ENCODE data around the gene POLDIP3.

GRCh38 chr22:42544686-42545085 lies 70.0 kb downstream of the POLDIP3 start:
- TF ChIP-seq, protein P1, sequence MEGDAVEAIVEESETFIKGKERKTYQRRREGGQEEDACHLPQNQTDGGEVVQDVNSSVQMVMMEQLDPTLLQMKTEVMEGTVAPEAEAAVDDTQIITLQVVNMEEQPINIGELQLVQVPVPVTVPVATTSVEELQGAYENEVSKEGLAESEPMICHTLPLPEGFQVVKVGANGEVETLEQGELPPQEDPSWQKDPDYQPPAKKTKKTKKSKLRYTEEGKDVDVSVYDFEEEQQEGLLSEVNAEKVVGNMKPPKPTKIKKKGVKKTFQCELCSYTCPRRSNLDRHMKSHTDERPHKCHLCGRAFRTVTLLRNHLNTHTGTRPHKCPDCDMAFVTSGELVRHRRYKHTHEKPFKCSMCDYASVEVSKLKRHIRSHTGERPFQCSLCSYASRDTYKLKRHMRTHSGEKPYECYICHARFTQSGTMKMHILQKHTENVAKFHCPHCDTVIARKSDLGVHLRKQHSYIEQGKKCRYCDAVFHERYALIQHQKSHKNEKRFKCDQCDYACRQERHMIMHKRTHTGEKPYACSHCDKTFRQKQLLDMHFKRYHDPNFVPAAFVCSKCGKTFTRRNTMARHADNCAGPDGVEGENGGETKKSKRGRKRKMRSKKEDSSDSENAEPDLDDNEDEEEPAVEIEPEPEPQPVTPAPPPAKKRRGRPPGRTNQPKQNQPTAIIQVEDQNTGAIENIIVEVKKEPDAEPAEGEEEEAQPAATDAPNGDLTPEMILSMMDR (conservative IDR thresholded peaks at IDR 0.05; ENCODE audit: low read depth, low read length) = no peak
- no peak for TF ChIP-seq MAFK (IDR thresholded peaks at IDR 0.05; ENCODE audit: low read depth, low read length)
- no peak for TF ChIP-seq CEBPB (IDR thresholded peaks at IDR 0.05; ENCODE audit: low read depth, low read length)
- TF ChIP-seq BHLHE40 (IDR thresholded peaks at IDR 0.05; ENCODE audit: low read depth, low read length) = no peak
